GM12875 (cell line): ENCODE data around the gene C19orf18.
A peak's percentile ranks its signal among the peaks of the same experiment; 100 is the strongest.

Experiments
- H3K4me3 ChIP-seq: one replicate; pipeline ENCODE4 v1.5.1; 2011; ENCODE audit warnings: low read depth, low read length, control low read depth
- CTCF ChIP-seq: IDR thresholded peaks from 2 replicates; pipeline ENCODE4 v1.5.1; 2011; ENCODE audit warnings: low read depth, mild to moderate bottlenecking, control low read depth, inconsistent platforms, low read length, moderate library complexity, borderline replicate concordance; ENCODE audit not compliant: insufficient read depth

C19orf18 gene

GRCh38 chr19:57974434-57974833 lies at the start of gene C19orf18:
C19orf18 (minus strand) TSS chr19:57974534; CDS start chr19:57974432, 102 bp downstream.
- TF ChIP-seq CTCF, result no peak
- H3K4me3 ChIP-seq, result no peak within 1 kb of the TSS

- TF ChIP-seq CTCF, result no peak
- no peak overlapping the region for H3K4me3 ChIP-seq
These were observed 47.9 kb upstream of the C19orf18 start for GRCh38 chr19:58022283-58022660.

GRCh38 chr19:58021541-58022282 lies 47.4 kb upstream of the C19orf18 start:
- 0 out of 2 replicates have a peak, but pooled peaks have one; percentile 11 for TF ChIP-seq CTCF

GRCh38 chr19:58020129-58020528 lies 45.8 kb upstream of the C19orf18 start:
- no peak overlapping the region for H3K4me3 ChIP-seq
- TF ChIP-seq CTCF, result no peak

More at GRCh38 chr19:58021541-58022282, 47.4 kb upstream of the C19orf18 start:
- H3K4me3 ChIP-seq, result no peak overlapping the region

GRCh38 chr19:58014141-58014540 lies 39.8 kb upstream of the C19orf18 start:
- TF ChIP-seq CTCF, result no peak
- H3K4me3 ChIP-seq, result no peak overlapping the region

GRCh38 chr19:58010507-58010906 lies 36.2 kb upstream of the C19orf18 start:
- no peak overlapping the region for H3K4me3 ChIP-seq
- no peak for TF ChIP-seq CTCF

GRCh38 chr19:58009666-58010301 lies 35.5 kb upstream of the C19orf18 start:
- no peak for TF ChIP-seq CTCF
- H3K4me3 ChIP-seq, result peak overlapping the region; percentile 51
